Suprapubic skin (tissue), 4 donors: ENCODE measurements around the gene CTDSP1. TPM values are rescaled to one million over a fixed set of nuclear protein-coding genes. Genes with fewer than 3 reads are reported as not detected.
A peak's percentile ranks its signal among the peaks of the same experiment; 100 is the strongest.

Experiments
- DNase-seq, 2 donors: peaks; one replicate each; pipeline ENCODE4 v3.0.0-alpha.2; 2019; ENCODE audit warnings: low spot score in 2 of 2
- H3K27ac ChIP-seq: fragments of 200-600 bp; sonication (generic); one replicate; pipeline ENCODE4 v1.5.1; 2019
- H3K27me3 ChIP-seq: fragments of 200-600 bp; sonication (generic); one replicate; pipeline ENCODE4 v1.5.1; 2019
- H3K36me3 ChIP-seq: fragments of 200-600 bp; sonication (generic); one replicate; pipeline ENCODE4 v1.5.1; 2019
- H3K4me1 ChIP-seq: fragments of 200-600 bp; sonication (generic); one replicate; pipeline ENCODE4 v1.5.1; 2019
- H3K4me3 ChIP-seq: fragments of 200-600 bp; sonication (generic); one replicate; pipeline ENCODE4 v1.5.1; 2019; ENCODE audit warnings: mild to moderate bottlenecking
- H3K9me3 ChIP-seq: fragments of 200-600 bp; sonication (generic); one replicate; pipeline ENCODE4 v1.5.1; 2019
- CTCF ChIP-seq, 2 donors: fragments of 200-600 bp in 1 of 2; fragments of 450-650 bp in 1 of 2; sonication (generic) in 1 of 2; IDR thresholded peaks; one replicate each; pipeline ENCODE4 v1.5.1; 2016 to 2019; ENCODE audit warnings: antibody characterized with exemption in 2 of 2, mild to moderate bottlenecking in 1 of 2, moderate library complexity in 1 of 2
- EP300 ChIP-seq: sonication (generic); formaldehyde crosslinking; IDR thresholded peaks from one replicate; pipeline ENCODE4 v1.6.1; 2017; ENCODE audit warnings: antibody characterized with exemption
- POLR2A ChIP-seq, 2 donors: fragments of 450-650 bp; IDR thresholded peaks; one replicate each; pipeline ENCODE4 v1.6.1; 2017; ENCODE audit warnings: antibody characterized with exemption in 2 of 2, mild to moderate bottlenecking in 2 of 2, moderate library complexity in 2 of 2
- POLR2AphosphoS5 ChIP-seq, 3 donors: sonication (generic); formaldehyde crosslinking; IDR thresholded peaks; one replicate each; pipeline ENCODE4 v1.6.1; 2017; ENCODE audit warnings: antibody characterized with exemption in 3 of 3
- WGBS: methylation state at CpG from one replicate; pipeline ENCODE4 v1.1.5; 2018; 5-methylcytosine and 5-hydroxymethylcytosine counted together
- total RNA-seq, 4 donors: library from RNA; depleted of rRNA; stranded (reverse); fragments of >200 nt; gene quantifications; one replicate each; pipeline ENCODE4 v1.1.0, GENCODE V29; 2016

Gene CTDSP1
- total RNA-seq, 4 donors from 2014 or later = 70.3 to 140 (median 99.5) TPM

GRCh38 chr2:218367415-218368149, 32.1 kb upstream of the CTDSP1 start:
- WGBS = 3% methylated on average over 39 of the region's 60 CpGs
- Histone ChIP-seq H3K27me3 (no peaks in the 10 kb centered on the region), H3K36me3 (no peaks in the 10 kb centered on the region), H3K4me3 (peak overlapping the region; percentile 60), H3K27ac (peak overlapping the region; percentile 86), H3K9me3 (no peaks in the 10 kb centered on the region), H3K4me1 (peaks cover 11% of the 10 kb centered on the region)
- peak; percentile 93 to 96 for DNase-seq
- TF ChIP-seq EP300 (no peak), POLR2A (IDR thresholded peaks at IDR 0.05) (peak; percentile 39 to 71), POLR2AphosphoS5 (IDR thresholded peaks at IDR 0.05) (peak in 1 of 3 donors; percentile 20), CTCF (IDR thresholded peaks at IDR 0.05) (no peak)

DNA sequence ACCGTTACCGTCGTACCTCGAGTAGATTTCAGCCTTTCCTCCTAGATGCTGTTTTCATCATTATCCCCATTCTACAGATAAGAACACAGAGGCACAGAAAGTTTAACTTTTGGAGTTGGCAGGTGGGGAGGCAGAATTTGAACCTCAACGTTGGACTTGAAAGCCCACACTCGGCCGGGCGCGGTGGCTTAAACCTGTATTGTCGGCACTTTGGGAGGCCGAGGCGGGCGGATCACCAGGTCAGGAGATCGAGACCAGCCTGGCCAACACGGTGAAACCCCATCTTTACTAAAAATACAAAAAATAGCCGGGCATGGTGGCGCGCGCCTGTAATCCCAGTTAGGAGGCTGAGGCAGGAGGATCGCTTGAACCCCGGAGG, 31.5 kb upstream of the CTDSP1 start:
- H3K36me3 ChIP-seq = no peaks in the 10 kb centered on the region
- H3K27me3 ChIP-seq = no peaks in the 10 kb centered on the region
- H3K4me3 ChIP-seq = peak overlapping the region; percentile 60
- TF ChIP-seq POLR2AphosphoS5 (IDR thresholded peaks at IDR 0.05) (no peak), POLR2A (IDR thresholded peaks at IDR 0.05) (no peak), CTCF (IDR thresholded peaks at IDR 0.05) (no peak), EP300 (no peak)
- 69% methylated on average over 20 of the region's 21 CpGs for WGBS
- no peak for DNase-seq
- peaks cover 11% of the 10 kb centered on the region for H3K4me1 ChIP-seq
- peak overlapping the region; percentile 86 for H3K27ac ChIP-seq
- no peaks in the 10 kb centered on the region for H3K9me3 ChIP-seq

DNA sequence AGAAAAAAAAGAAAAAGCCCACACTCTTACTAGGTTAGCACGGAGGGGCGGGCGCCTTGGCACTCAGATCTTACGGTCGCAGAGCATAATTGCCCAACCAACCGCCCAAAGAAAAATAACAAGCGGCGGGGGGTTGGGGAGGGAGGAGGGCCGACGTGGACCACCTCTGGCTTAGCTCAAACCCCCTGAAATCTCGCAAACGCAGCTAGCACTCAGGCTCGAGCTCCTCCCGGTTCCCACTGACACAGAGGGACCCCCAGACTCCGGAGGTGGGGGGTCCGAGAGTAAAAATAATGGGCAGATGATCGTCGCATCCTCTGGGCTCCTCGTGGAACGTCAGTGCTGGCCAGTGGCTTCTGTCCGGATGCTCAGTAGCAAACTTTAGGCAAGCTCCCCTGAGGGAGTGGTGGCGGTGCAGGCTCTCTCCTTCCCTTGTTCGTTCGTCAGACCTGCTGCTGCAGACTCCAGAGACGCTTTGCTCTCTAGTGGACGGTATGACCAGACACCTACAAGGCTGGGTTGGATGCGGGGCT, 31.0 kb upstream of the CTDSP1 start:
- no peaks in the 10 kb centered on the region for H3K36me3 ChIP-seq
- no peak for TF ChIP-seq POLR2AphosphoS5 (IDR thresholded peaks at IDR 0.05)
- no peak for TF ChIP-seq EP300
- no peak for TF ChIP-seq POLR2A (IDR thresholded peaks at IDR 0.05)
- no peak for TF ChIP-seq CTCF (IDR thresholded peaks at IDR 0.05)
- no peaks in the 10 kb centered on the region for H3K27me3 ChIP-seq
- no peak for DNase-seq
- peaks cover 11% of the 10 kb centered on the region for H3K4me1 ChIP-seq
- 42% methylated on average over 27 of the region's 27 CpGs for WGBS
- H3K27ac ChIP-seq = peak overlapping the region; percentile 86
- no peaks in the 10 kb centered on the region for H3K9me3 ChIP-seq
- H3K4me3 ChIP-seq = peak overlapping the region; percentile 60

- Histone ChIP-seq H3K36me3 (no peaks in the 10 kb centered on the region), H3K27ac (peak overlapping the region; percentile 86), H3K4me1 (peaks cover 11% of the 10 kb centered on the region), H3K9me3 (no peaks in the 10 kb centered on the region), H3K27me3 (no peaks in the 10 kb centered on the region), H3K4me3 (no peak overlapping the region)
- TF ChIP-seq CTCF (IDR thresholded peaks at IDR 0.05) = no peak
- no peak for DNase-seq
- 53% methylated on average over 2 of the region's 2 CpGs for WGBS
Observed at GRCh38 chr2:218369330-218369729, 30.3 kb upstream of the CTDSP1 start.

DNA sequence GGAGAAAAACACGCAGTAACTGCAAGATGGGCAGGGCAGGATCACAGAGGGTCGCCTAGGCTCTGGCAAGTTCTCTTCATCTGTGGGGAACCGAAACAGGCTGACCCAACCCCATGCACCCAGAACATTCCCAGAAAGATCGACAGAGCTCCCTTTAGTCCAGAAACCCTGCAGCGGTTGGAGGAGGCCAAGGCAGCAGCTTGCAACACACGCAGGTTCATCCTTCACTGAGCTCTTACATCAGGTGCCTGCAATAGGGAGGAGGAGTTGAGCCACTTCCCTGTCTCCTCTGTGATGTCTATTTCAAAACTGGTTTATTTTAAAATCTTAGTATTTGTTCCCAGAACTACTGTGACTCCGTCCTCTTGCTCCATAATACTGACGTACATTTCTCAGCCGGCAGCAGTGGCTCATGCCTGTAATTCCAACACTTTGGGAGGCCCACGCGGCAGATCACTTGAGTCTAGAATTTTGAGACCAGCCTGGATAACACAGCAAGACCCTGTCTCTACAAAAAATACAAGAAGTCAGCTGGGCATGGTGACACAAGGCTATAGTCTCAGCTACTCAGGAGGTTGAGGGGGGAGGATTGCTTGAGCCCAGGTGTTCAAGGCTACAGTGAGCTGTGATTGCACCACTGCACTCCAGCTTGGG, 29.1 kb upstream of the CTDSP1 start:
- TF ChIP-seq CTCF (IDR thresholded peaks at IDR 0.05) (no peak), EP300 (no peak), POLR2A (IDR thresholded peaks at IDR 0.05) (no peak), POLR2AphosphoS5 (IDR thresholded peaks at IDR 0.05) (peak in 2 of 3 donors; percentile 30 to 51)
- H3K27me3 ChIP-seq = no peaks in the 10 kb centered on the region
- H3K36me3 ChIP-seq = no peaks in the 10 kb centered on the region
- H3K9me3 ChIP-seq = no peaks in the 10 kb centered on the region
- WGBS = 70% methylated on average over 11 of the region's 11 CpGs
- H3K4me1 ChIP-seq = peaks cover 13% of the 10 kb centered on the region
- no peak for DNase-seq
- H3K27ac ChIP-seq = peak overlapping the region; percentile 64
- H3K4me3 ChIP-seq = no peak overlapping the region
